GM18526 (cell line): ENCODE data around the gene CAPSL.

Experiments
- POLR2A ChIP-seq: IDR thresholded peaks from 3 replicates; pipeline ENCODE4 v1.6.1; 2011; ENCODE audit not compliant: insufficient read length; ENCODE audit errors: extremely low read depth

The CAPSL gene

DNA sequence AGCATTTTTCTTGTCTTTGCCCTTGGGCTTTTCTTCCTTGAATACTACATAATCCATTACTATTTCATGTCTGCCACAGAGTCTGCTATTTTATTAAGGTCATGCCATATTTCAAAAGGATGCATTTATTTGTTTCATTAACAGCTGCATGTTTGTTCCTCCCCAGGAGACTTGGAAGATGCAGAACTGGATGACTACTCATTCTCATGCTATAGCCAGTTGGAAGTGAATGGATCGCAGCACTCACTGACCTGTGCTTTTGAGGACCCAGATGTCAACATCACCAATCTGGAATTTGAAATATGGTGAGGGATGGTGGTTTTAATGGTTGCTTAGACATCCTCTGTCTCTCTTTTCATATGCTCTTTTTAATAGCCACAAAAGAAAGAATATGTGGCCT is 77.7 kb downstream of the CAPSL start:
- TF ChIP-seq POLR2A, result no peak

DNA sequence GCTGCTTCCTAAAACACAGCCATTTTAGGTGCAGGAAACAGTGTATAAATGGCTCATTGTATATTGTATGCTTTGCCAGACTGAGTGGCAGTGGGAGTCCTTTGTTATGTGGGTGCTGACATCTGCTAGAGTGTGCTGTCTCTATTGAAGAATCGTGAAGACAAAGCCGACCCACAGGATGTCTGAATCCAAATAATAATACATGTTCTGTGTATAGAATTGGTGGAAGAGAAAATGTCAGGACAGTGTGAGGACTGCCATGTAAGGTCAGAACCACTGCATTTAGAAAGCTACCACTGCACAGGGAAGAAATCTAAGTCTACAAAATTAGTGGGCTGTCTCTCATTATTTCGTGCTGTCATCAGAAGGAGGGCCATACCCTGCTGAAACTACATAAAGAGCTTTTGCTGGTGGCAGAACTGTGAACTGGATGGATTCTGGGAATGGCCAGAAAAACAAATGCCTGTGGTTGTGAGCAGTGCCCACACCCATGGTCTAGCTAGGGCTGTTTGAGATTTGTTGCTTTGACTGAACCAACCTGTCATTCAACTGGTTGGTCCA is 79.2 kb downstream of the CAPSL start:
- no peak for TF ChIP-seq POLR2A

DNA sequence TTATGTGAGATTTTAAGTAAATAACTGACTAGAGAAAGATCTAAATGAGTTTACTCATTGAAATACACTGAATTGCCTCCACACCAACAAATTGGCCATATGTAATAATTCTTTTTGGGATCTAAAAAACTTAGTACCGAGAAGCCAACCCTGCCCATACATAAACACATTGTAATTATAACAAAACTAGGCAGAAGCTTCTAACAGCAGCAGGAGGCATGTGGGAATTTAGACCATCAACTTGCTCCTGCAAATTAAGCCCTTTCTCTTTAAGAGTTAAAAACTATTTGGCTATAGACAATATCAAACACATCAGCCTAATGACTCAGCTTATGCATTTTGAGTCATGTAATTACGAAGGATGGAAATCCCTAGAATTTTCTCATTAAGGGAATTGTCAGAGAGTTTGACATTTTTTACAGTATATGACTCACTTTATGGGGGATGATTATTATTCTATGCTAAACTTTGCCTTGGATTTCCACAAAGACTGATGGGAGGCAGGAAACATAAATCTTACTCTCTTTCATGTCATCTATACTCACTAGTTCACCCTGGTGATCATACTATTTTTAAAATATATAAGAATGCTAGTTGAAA is 80.7 kb downstream of the CAPSL start:
- TF ChIP-seq POLR2A, result no peak

DNA sequence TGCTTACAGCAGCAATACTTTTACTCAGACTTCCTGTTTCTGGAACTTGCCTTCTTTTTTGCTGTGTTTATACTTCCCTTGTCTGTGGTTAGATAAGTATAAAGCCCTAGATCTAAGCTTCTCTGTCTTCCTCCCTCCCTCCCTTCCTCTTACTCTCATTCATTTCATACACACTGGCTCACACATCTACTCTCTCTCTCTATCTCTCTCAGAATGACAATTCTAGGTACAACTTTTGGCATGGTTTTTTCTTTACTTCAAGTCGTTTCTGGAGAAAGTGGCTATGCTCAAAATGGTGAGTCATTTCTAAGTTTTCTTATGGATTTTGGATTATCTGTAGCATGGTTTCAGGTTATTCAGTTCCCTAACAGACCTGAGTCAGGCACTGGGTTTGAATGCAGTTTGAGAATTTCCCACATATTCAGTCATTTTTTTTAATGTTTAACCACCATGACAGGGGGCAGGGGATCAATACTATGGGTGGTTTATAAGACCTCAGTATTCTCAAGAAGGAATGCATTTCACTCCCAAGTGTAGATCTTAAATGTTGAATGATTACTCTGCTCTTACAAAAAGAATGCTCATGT is 81.6 kb downstream of the CAPSL start, which contains the start of gene IL7R:
Gene IL7R, plus strand, starts transcription at position 127 of the 587 bp plus-strand sequence. Its CDS starts 87 bp downstream, at position 214.
- TF ChIP-seq POLR2A, result no peak

DNA sequence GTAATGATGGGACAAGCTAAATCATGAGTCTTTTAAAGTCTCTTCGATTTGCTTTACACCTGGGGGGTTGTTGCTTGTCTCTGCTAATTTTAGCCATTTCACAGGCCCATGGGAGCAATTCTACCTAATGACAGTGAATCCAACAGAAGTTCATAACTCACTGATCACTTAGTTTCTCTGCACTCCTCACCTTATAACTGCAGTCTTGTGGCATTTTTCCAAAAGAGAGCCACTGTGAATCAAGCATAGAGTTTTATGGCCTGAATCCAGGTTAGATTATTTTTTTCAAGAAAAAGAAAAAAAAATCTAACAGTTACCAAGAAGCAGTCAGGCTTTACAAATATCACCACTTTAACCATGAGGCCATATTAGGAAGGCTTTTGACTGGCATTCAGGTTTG is 83.2 kb downstream of the CAPSL start:
- TF ChIP-seq POLR2A, result no peak
